Dendritic cell treated with granulocyte-macrophage colony-stimulating factor and Interleukin-4, amounts not matched to agents 40 ng/mL and 50 ng/mL, for 4 days (primary cell): ENCODE results near the gene MAST2.

Experiments
- H3K27ac Mint-ChIP-seq: one replicate; pipeline ENCODE4 v1.8.0; 2022; ENCODE audit warnings: mild to moderate bottlenecking, mixed read lengths
- H3K27me3 Mint-ChIP-seq: one replicate; pipeline ENCODE4 v1.8.0; 2022; ENCODE audit warnings: mild to moderate bottlenecking, mixed read lengths
- H3K36me3 Mint-ChIP-seq: one replicate; pipeline ENCODE4 v1.8.0; 2022; ENCODE audit warnings: low read depth, mixed read lengths
- H3K4me1 Mint-ChIP-seq: one replicate; pipeline ENCODE4 v1.8.0; 2022; ENCODE audit warnings: low read depth, mixed read lengths
- H3K4me3 Mint-ChIP-seq: one replicate; pipeline ENCODE4 v1.8.0; 2022; ENCODE audit warnings: mild to moderate bottlenecking, moderate library complexity, mixed read lengths
- H3K9me3 Mint-ChIP-seq: one replicate; pipeline ENCODE4 v1.8.0; 2022; ENCODE audit warnings: mixed read lengths
- intact Hi-C: fragments of 100-400 bp; cut with micrococcal nuclease; formaldehyde crosslinking; loops from one replicate; pipeline ENCODE4 v1.15.0; 2022

The MAST2 gene

DNA sequence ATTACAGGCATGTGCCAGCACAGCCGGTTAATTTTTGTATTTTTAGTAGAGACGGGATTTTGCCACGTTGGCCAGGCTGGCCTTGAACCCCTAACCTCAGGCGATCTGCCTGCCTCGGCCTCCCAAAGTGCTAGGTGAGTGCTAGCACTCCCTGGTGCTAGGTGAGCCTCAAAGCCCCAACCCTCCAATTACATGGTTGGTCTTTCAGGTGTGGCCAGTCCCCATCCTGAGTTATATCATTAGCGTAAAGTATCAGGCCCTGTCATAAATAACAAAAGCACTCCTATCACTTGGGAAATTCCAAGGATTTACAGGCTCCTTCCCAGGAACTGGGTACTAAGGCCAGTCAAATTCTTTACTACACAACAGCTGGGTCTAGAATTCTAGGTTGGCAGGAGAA lies 191.0 kb downstream of the MAST2 start:
- no peaks in the 10 kb centered on the region for H3K27me3 Mint-ChIP-seq
- no peak overlapping the region for H3K27ac Mint-ChIP-seq
- peaks cover 7% of the 10 kb centered on the region for H3K36me3 Mint-ChIP-seq
- H3K4me3 Mint-ChIP-seq = no peak overlapping the region
- peaks cover 6% of the 10 kb centered on the region for H3K9me3 Mint-ChIP-seq
- intact Hi-C loops = no loop called here
- peaks cover 14% of the 10 kb centered on the region for H3K4me1 Mint-ChIP-seq

DNA sequence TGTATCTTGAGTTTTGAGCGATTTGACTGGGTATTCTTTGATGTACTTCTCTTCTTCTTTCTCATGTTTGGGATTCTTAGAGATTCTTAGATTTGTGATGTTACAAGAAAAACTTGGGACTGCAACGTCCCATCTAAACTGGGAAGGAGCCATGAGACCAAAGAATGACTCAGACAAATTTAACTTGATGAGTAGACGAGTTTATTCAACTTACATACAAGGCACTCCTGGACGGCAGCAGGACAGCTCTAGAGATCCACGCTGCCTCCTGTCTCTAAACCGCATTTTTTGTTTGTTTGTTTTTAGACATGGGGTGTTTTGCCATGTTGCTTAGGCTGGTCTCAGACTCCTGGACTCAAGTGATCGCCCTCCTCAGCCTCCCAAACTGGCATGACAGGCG lies 191.9 kb downstream of the MAST2 start:
- Mint-ChIP-seq H3K4me1 (peaks cover 15% of the 10 kb centered on the region), H3K27me3 (no peaks in the 10 kb centered on the region), H3K4me3 (no peak overlapping the region), H3K36me3 (peaks cover 16% of the 10 kb centered on the region), H3K9me3 (peaks cover 6% of the 10 kb centered on the region), H3K27ac (no peak overlapping the region)
- intact Hi-C loops = no loop called here

DNA sequence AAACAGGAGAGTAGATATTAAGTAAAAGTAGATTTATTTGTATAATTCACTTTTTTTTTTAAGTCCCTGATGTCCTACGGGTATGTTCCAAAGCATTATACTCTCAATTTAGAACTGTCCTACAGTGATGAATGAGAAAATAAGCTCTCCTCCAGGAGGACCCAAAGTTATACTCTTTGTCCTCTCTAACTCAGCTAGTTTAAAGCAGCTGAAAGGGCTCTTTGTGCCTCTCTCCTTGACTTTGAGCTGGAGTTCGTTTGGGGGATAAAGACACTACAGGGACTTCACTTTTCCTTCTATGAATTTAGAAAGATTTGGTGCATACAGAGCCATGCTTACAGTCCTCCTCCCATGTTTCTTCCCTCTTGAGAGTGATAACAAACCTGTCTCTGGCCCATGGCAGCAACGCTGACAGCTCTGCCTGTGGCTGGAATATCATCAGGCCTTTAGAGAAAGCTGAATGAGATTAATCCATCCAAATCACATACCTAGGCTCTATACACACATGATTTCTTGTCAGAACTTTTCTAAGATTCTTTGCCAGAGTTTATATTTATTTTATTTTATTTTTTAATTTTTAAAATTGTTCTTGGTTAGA lies 194.7 kb downstream of the MAST2 start:
- no peak overlapping the region for H3K27ac Mint-ChIP-seq
- H3K4me3 Mint-ChIP-seq = no peak overlapping the region
- no peaks in the 10 kb centered on the region for H3K27me3 Mint-ChIP-seq
- H3K4me1 Mint-ChIP-seq = peaks cover 22% of the 10 kb centered on the region
- intact Hi-C loops = no loop called here
- H3K36me3 Mint-ChIP-seq = peaks cover 17% of the 10 kb centered on the region
- no peaks in the 10 kb centered on the region for H3K9me3 Mint-ChIP-seq

DNA sequence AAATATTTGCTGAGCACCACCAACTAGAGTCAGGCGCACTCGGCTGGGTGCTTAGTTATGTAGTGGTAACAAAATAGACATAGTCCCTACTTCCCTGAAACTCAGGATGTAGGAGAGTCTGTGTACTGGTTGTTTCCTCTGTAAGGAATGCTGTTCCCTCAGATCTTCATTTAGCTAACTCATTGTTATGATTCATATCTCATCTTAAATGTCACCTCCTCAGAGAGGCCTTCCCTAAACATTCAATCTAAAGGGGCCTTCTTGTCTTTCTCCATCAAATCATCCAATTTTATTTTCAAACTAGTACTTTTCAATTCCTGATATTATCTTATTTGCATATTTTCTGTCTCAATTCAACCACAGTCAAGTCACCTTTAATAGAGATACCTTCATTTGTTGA lies 196.1 kb downstream of the MAST2 start:
- H3K4me3 Mint-ChIP-seq = no peak overlapping the region
- H3K36me3 Mint-ChIP-seq = peaks cover 23% of the 10 kb centered on the region
- H3K27ac Mint-ChIP-seq = no peak overlapping the region
- peaks cover 35% of the 10 kb centered on the region for H3K4me1 Mint-ChIP-seq
- intact Hi-C loops = no loop called here
- H3K9me3 Mint-ChIP-seq = no peaks in the 10 kb centered on the region
- H3K27me3 Mint-ChIP-seq = no peaks in the 10 kb centered on the region

DNA sequence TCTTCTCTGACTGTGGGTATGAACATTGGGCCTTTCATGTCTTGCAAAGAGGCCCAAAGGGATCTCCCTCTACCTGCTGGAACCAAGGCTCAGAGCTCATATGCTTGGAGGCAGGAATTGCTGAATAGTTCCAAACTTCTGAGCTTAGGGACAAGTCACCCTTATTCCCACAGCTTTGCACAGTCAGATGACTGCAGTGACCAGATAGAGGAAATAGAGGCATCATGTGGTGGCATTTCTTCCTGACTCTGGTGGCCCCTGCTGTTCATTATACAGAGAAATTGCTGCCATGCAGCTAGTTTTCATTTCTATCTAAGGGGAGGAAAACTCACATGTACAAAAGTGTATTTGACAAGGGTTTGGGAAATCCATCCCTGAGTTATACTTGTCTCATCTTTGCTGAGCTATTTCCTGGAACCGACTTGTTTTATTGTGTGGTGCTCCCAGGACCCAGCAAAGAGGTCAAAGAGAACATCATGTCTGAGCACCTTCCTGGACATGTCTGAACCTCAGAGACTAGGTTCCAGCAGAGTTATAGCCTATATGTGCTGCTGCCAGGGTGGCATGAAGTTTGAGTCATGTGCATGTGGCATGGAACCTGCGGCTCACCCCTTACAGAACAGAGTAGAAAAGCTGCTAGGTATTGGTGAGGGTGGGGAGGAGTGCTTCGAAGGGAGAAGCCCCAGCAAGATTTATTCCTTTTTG lies 197.8 kb downstream of the MAST2 start:
- Mint-ChIP-seq H3K9me3 (no peaks in the 10 kb centered on the region), H3K27me3 (no peaks in the 10 kb centered on the region), H3K27ac (peak overlapping the region; percentile 10), H3K4me1 (peaks cover 35% of the 10 kb centered on the region), H3K36me3 (peaks cover 26% of the 10 kb centered on the region), H3K4me3 (no peak overlapping the region)
- intact Hi-C loops = no loop called here

DNA sequence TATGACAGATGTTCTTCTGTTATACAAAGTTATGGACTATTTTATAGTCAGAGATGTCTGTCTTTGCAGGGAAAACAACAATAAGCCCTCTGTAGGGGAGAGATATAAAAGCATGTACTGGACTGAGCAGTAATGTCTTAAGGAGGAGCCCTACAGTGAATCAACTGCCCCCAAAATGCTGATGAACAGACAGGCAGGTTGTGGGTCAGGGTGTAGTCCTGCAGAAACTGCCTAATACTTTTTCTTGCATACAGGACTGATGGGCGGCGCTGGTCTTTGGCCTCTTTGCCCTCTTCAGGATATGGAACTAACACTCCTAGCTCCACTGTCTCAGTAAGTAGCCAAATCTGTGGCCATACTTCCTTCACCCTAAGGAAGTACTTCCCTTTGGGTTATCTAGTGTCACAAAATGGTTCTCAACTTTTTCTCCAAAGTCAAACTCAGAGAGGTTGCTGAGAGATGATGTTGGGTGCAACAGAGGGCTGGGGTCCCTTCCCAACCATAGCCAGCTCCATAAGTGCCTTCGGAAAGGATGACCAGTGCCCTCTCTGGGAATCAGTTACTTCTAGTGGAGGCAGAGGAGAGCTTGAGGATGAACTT lies 199.2 kb downstream of the MAST2 start:
- Mint-ChIP-seq H3K27me3 (no peaks in the 10 kb centered on the region), H3K27ac (no peak overlapping the region), H3K9me3 (no peaks in the 10 kb centered on the region), H3K4me1 (peaks cover 35% of the 10 kb centered on the region), H3K36me3 (peaks cover 39% of the 10 kb centered on the region), H3K4me3 (no peak overlapping the region)
- intact Hi-C loops = no loop called here

DNA sequence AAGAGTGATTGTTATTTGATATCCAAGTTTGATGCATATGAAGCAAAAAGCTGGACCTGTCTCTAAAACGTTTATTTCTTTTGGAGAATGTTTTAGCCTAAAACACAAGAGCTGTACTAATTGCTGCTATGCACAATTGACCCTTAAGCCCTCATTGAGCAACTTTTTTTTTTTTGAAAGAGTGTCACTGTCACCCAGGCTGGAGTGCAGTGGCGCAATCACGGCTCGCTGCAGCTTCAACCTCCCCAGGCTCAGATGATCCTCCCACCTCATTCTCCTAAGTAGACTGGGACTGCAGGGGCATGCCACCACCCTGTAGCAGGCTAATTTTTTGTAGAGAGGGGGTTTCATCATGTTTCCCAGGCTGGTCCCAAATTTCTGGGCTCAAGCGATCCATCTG lies 199.9 kb downstream of the MAST2 start:
- Mint-ChIP-seq H3K9me3 (no peaks in the 10 kb centered on the region), H3K36me3 (peaks cover 46% of the 10 kb centered on the region), H3K27me3 (no peaks in the 10 kb centered on the region), H3K4me1 (peaks cover 35% of the 10 kb centered on the region), H3K4me3 (no peak overlapping the region), H3K27ac (no peak overlapping the region)
- intact Hi-C loops = no loop called here

DNA sequence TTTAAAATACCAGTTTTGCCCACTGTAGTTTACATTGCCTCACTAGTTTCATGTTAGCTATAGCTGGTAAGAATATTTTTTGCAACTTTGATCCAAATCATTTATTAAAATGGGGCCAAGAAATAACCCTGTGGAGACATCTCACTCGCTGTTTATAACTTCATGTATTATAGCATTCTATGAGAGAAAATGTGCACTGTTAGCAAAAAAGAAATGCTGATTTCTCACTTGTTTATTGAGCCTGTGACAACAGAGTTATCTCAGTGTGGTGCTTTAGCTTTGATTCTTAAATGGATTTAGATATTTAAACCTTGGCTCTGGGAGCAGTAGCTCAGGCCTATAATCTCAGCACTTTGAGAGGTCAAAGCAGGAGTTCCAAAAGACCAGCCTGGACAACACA lies 201.1 kb downstream of the MAST2 start:
- Mint-ChIP-seq H3K9me3 (no peaks in the 10 kb centered on the region), H3K4me1 (peaks cover 38% of the 10 kb centered on the region), H3K4me3 (no peak overlapping the region), H3K36me3 (peaks cover 50% of the 10 kb centered on the region), H3K27ac (no peak overlapping the region), H3K27me3 (no peaks in the 10 kb centered on the region)
- intact Hi-C loops = no loop called here

DNA sequence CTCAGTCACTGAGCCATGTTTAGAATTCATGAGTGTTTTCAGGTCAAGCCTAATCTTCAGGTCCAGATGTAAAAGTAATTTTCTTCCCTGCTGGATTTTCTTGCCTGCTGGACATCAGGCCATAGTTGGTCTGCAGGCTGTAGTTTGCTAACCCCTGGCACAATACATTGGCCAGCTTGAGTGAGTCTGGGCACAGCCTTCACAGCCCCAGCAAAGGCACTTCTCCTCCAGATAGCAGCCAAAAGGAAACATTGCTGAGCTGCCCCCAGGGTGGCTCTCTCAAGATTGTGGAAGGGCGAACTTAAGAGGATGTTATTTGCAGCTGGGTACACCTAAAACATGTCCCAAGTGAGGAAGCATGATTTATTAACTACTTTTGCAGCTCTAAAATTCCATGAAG lies 202.2 kb downstream of the MAST2 start:
- intact Hi-C loops = no loop called here
- peaks cover 36% of the 10 kb centered on the region for H3K4me1 Mint-ChIP-seq
- H3K27me3 Mint-ChIP-seq = no peaks in the 10 kb centered on the region
- peaks cover 52% of the 10 kb centered on the region for H3K36me3 Mint-ChIP-seq
- no peak overlapping the region for H3K27ac Mint-ChIP-seq
- H3K9me3 Mint-ChIP-seq = no peaks in the 10 kb centered on the region
- H3K4me3 Mint-ChIP-seq = no peak overlapping the region

DNA sequence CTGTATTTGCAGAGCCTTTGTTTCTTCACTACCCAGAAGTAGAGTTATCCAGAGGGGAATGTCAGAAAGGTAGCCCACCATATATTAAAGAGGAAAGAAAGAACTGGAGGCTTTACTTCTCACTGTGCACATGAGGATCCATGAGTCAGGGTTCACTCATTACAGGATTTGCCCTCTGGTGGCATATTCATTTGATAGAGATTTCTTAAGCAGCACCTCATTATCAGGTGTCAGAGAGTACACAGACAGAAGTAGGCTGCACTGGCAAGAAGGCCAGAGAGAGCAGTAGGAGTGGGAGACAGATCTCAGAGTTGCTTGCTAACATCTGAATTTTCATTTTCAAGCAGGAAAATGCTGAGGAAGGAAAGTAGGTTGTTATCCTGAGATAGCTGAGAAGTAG lies 205.2 kb downstream of the MAST2 start:
- Mint-ChIP-seq H3K27me3 (no peaks in the 10 kb centered on the region), H3K4me1 (peaks cover 15% of the 10 kb centered on the region), H3K4me3 (no peak overlapping the region), H3K36me3 (peaks cover 76% of the 10 kb centered on the region), H3K9me3 (no peaks in the 10 kb centered on the region), H3K27ac (no peak overlapping the region)
- intact Hi-C loops = no loop called here

DNA sequence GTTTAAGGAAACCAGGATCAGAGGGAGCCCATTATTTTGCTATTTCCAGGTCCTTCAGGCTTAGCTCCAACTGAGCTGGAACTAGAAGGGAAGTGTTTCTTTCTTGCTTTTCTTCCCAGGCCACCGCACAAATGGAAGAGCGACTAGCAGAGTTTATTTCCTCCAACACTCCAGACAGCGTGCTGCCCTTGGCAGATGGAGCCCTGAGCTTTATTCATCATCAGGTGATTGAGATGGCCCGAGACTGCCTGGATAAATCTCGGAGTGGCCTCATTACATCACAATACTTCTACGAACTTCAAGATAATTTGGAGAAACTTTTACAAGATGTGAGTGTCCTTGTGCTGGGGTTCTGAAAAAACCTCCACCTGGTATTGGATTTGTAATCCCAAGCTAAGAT lies 207.2 kb downstream of the MAST2 start:
- Mint-ChIP-seq H3K36me3 (peaks cover 70% of the 10 kb centered on the region), H3K4me3 (no peak overlapping the region), H3K4me1 (peaks cover 7% of the 10 kb centered on the region), H3K9me3 (no peaks in the 10 kb centered on the region), H3K27me3 (no peaks in the 10 kb centered on the region), H3K27ac (no peak overlapping the region)
- intact Hi-C loops = no loop called here

DNA sequence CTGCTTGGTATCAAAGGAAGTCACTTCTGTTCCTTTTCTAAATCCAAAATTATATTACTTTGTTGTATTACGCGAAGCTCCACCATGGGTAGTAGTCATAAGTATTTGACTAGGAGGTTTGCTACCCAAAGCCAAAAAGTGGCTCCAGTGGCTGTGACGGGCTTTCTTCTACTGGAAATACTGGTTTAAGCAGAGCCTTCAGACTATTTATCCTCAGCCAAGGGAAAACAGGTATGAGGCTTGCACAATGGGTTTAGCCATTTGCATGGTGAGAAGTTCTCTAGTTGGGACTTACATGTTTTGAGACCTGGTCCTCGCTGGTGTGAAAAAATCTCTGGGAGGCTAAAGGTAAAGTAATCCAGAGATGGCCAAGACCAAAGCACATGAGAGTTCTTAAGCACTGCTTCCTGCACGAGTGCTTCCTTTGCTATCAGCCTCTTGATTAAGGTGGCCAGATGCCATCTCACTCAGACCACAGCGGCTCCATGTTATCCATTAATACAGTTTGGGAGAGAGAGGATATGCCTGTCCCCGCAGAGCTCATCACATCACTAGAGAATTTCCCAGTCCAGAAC lies 207.8 kb downstream of the MAST2 start:
- H3K27me3 Mint-ChIP-seq = no peaks in the 10 kb centered on the region
- no peak overlapping the region for H3K27ac Mint-ChIP-seq
- H3K36me3 Mint-ChIP-seq = peaks cover 67% of the 10 kb centered on the region
- no peaks in the 10 kb centered on the region for H3K9me3 Mint-ChIP-seq
- H3K4me3 Mint-ChIP-seq = no peak overlapping the region
- peaks cover 7% of the 10 kb centered on the region for H3K4me1 Mint-ChIP-seq
- intact Hi-C loops = no loop called here

DNA sequence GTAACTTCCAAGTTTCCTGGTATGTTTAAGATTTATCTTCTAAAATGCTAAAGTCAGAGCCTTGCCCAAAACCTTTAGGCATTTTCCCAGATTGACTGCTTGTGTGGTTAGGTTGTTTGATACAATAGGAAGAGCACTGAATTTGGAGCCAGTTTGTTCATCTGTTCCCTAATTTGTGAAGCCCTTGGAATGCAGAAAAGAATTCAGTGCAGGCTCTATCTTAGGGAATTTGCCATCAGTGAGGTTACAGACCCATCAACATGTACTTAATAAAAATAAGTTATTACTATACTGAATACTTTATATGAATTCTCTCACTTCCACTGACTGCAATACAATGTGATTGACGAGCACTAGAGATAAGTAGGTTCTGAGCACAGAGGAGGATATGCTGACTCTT lies 208.8 kb downstream of the MAST2 start:
- Mint-ChIP-seq H3K27ac (no peak overlapping the region), H3K27me3 (no peaks in the 10 kb centered on the region), H3K36me3 (peaks cover 58% of the 10 kb centered on the region), H3K9me3 (no peaks in the 10 kb centered on the region), H3K4me3 (no peak overlapping the region), H3K4me1 (peaks cover 7% of the 10 kb centered on the region)
- intact Hi-C loops = no loop called here

DNA sequence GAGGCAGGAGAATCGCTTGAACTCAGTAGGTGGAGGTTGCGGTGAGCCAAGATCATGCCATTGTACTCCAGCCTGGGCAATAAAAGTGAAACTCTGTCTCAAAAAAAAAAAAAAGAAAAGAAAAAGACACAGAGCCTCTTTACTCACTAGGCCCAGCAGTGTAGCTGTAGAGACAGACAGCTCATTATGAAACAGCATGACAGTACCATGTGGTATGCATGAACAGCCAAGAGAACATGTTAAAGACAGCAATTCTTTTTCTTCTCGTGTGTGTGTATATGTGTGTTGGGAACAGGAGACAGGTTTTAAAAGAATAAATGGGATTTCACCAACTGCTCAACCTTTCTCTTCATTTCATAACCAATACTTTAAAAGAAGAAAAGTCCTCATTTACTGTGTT lies 210.2 kb downstream of the MAST2 start:
- Mint-ChIP-seq H3K27me3 (no peaks in the 10 kb centered on the region), H3K9me3 (no peaks in the 10 kb centered on the region), H3K4me3 (no peak overlapping the region), H3K4me1 (peaks cover 7% of the 10 kb centered on the region), H3K27ac (no peak overlapping the region), H3K36me3 (peaks cover 44% of the 10 kb centered on the region)
- intact Hi-C loops = no loop called here
